ENCODE results near the gene ABCG1. TPM values are rescaled to one million over a fixed set of nuclear protein-coding genes. Genes with fewer than 3 reads are reported as not detected.

ABCG1 gene
- total RNA-seq, 2 donors from 2014 or later = 7.9 to 12.3 TPM

DNA sequence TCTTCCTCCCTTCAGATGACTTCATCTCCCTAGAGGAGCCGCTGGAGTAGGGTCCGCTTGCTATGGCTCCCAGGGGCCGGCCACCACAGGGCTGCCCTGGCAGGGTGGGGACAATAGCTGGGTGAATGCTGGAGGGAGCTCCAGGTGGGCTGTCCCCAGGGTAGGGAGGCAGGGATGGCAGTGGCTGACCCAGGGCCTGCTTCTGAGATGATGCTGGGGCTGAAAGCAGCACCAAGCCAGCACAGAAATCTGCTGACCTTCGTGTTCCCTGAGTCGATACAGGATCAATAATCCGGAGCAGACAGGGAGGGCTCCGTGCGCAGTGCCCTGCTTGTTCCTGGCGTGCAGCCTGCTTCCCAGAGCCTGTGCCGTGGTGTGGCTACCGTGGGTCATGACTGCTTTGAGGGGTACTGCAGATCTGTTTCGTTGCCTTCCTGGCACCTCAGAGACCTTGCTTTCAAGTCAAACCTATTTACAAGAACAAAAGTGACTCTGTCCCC lies 62.3 kb downstream of the ABCG1 start:
- Histone ChIP-seq H3K27ac (no peak overlapping the region), H3K4me3 (no peak overlapping the region), H3K4me1 (no peaks in the 10 kb centered on the region), H3K9me3 (no peaks in the 10 kb centered on the region), H3K27me3 (no peaks in the 10 kb centered on the region), H3K36me3 (peaks cover 3% of the 10 kb centered on the region)
- TF ChIP-seq, protein P1, sequence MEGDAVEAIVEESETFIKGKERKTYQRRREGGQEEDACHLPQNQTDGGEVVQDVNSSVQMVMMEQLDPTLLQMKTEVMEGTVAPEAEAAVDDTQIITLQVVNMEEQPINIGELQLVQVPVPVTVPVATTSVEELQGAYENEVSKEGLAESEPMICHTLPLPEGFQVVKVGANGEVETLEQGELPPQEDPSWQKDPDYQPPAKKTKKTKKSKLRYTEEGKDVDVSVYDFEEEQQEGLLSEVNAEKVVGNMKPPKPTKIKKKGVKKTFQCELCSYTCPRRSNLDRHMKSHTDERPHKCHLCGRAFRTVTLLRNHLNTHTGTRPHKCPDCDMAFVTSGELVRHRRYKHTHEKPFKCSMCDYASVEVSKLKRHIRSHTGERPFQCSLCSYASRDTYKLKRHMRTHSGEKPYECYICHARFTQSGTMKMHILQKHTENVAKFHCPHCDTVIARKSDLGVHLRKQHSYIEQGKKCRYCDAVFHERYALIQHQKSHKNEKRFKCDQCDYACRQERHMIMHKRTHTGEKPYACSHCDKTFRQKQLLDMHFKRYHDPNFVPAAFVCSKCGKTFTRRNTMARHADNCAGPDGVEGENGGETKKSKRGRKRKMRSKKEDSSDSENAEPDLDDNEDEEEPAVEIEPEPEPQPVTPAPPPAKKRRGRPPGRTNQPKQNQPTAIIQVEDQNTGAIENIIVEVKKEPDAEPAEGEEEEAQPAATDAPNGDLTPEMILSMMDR (IDR thresholded peaks at IDR 0.05) = no peak
- no peak for DNase-seq (ENCODE audit: low spot score)

DNA sequence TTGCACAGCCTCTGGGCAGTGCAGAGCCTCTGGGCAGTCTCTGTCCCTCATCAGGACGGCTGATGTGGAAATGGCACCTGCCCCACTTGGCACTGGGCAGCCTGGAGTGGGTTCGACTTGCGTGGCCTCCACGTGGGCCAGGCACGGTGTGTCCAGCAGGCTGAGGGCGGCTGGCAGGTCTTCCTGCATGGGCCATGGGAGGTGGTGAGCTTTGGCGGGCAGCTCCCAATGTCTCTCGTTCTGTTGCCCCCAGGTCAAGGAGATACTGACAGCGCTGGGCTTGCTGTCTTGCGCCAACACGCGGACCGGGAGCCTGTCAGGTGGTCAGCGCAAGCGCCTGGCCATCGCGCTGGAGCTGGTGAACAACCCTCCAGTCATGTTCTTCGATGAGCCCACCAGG lies 63.1 kb downstream of the ABCG1 start:
- no peak overlapping the region for H3K4me3 ChIP-seq
- no peak overlapping the region for H3K27ac ChIP-seq
- H3K4me1 ChIP-seq = no peaks in the 10 kb centered on the region
- H3K36me3 ChIP-seq = peaks cover 5% of the 10 kb centered on the region
- TF ChIP-seq, protein P1 (IDR thresholded peaks at IDR 0.05) = no peak
- DNase-seq (ENCODE audit: low spot score) = no peak
- no peaks in the 10 kb centered on the region for H3K27me3 ChIP-seq
- H3K9me3 ChIP-seq = no peaks in the 10 kb centered on the region

DNA sequence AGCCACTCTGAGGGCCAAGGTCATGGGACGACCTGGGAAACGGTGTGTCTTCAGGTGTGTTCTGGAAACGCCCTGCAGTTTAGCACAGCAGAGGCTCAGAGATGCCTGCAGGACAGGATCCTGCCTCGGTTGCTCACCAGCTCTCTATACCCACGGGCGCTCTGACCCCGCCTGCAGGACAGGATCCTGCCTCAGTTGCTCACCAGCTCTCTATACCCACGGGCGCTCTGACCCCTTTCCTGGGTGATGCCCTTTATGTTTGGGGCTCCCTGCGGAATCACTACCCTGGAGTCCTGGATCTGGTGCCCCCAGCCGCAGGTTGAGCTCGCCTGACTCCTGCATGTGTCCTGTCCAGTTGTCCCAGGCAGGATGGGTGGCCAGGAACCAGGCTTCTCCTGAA lies 63.8 kb downstream of the ABCG1 start:
- no peak for DNase-seq (ENCODE audit: low spot score)

GRCh38 chr21:42285569-42286245 lies 66.8 kb downstream of the ABCG1 start:
- TF ChIP-seq, protein P1 (IDR thresholded peaks at IDR 0.05) = no peak
- DNase-seq (ENCODE audit: low spot score) = no peak
- H3K27ac ChIP-seq = no peak overlapping the region
- H3K36me3 ChIP-seq = peaks cover 20% of the 10 kb centered on the region
- no peaks in the 10 kb centered on the region for H3K9me3 ChIP-seq
- H3K4me3 ChIP-seq = no peak overlapping the region
- H3K27me3 ChIP-seq = no peaks in the 10 kb centered on the region
- H3K4me1 ChIP-seq = no peaks in the 10 kb centered on the region

More for the DNA sequence above, 63.8 kb downstream of the ABCG1 start:
- H3K36me3 ChIP-seq = peaks cover 5% of the 10 kb centered on the region
- no peaks in the 10 kb centered on the region for H3K27me3 ChIP-seq
- no peaks in the 10 kb centered on the region for H3K9me3 ChIP-seq
- no peaks in the 10 kb centered on the region for H3K4me1 ChIP-seq
- TF ChIP-seq, protein P1 (IDR thresholded peaks at IDR 0.05) = no peak
- no peak overlapping the region for H3K27ac ChIP-seq
- H3K4me3 ChIP-seq = no peak overlapping the region

DNA sequence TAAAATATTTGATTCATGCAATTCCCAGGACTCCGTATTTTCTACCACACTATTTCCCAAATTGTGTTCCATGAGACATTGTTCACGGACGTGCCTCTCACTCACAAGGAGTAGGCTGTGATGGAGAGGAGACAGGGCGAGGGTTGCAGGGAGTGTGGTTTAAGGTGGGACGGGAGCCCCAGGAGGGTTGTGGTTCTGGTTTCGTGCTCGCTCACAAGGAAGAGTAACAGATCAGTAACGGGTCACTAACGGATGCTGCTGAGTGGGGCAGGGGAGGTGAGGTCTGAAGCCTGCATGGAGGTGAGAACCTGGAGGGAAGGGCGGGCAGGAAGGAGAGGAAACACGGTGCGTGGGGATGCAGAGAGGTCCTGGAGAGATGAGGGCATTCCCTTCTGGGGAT lies 67.5 kb downstream of the ABCG1 start:
- DNase-seq (ENCODE audit: low spot score) = no peak
- TF ChIP-seq, protein P1 (IDR thresholded peaks at IDR 0.05) = no peak
- Histone ChIP-seq H3K4me1 (no peaks in the 10 kb centered on the region), H3K9me3 (no peaks in the 10 kb centered on the region), H3K27me3 (no peaks in the 10 kb centered on the region), H3K4me3 (no peak overlapping the region), H3K36me3 (peaks cover 20% of the 10 kb centered on the region), H3K27ac (no peak overlapping the region)
